GM19397 (cell line): ENCODE data around the gene TSNAXIP1.
A peak's percentile ranks its signal among the peaks of the same experiment; 100 is the strongest.
"Not testable (repeated sequence)": the region's sequence is repeated elsewhere in the genome, so short reads cannot be mapped to it uniquely, and the experiment has no call there.

ENCODE experiments used
- ATAC-seq: cut with Tn5 transposase; IDR thresholded peaks from one replicate; pipeline ENCODE4 v1.9.1; 2021; ENCODE audit warnings: mild to moderate bottlenecking, moderate library complexity; ENCODE audit not compliant: unreplicated experiment

Gene TSNAXIP1

DNA sequence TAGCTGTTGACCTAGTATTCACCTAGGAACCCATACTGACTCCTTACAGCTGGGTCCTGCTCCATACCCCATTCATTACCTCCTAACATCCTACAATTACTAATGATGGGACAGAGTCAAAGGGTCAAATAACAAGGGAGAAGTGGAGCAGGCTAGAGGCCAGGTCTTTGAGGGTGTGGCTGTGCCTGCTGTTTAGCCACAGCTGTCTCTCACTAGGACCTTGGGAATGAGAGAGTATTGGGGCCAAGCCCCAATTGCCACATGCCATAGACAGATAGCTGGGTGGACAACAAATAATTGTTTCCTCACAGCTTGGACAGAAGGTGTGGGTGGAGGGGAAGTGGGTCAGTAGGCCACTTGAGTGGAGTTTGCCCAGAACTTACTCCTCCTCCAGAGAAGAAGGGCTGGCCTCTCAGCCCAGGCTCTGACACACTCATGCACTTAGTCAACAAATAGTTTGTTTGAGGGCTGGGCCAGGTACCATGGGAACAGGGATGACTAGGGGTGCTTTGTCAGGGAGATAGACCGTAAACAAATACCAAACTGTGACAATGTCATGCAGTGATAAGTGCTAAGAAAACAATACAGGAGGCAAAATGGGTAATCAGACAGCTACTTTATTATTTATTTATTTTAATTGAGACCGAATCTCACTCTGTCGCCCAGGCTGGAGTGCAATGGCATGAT, 51.0 kb downstream of the TSNAXIP1 start:
- ATAC-seq = no peak

DNA sequence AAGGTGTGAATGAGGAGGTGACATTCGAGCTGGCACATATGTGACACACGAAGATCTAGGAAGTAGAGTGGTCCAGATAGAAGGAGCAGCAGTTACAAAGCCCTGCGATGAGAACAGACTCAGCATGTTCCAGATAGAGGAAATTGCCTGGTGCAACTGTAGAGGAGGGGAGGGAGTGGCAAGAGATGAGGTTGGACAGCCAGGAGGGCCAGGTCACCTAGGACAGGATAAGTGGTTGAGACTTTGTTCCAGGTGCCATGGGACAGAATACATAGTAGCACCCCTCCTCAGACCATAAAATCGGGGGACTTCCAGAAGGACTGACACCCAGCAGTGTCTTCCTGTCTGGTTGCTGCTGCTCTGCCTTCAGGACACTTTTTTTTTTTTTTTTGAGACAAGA, 51.8 kb downstream of the TSNAXIP1 start:
- ATAC-seq = no peak

DNA sequence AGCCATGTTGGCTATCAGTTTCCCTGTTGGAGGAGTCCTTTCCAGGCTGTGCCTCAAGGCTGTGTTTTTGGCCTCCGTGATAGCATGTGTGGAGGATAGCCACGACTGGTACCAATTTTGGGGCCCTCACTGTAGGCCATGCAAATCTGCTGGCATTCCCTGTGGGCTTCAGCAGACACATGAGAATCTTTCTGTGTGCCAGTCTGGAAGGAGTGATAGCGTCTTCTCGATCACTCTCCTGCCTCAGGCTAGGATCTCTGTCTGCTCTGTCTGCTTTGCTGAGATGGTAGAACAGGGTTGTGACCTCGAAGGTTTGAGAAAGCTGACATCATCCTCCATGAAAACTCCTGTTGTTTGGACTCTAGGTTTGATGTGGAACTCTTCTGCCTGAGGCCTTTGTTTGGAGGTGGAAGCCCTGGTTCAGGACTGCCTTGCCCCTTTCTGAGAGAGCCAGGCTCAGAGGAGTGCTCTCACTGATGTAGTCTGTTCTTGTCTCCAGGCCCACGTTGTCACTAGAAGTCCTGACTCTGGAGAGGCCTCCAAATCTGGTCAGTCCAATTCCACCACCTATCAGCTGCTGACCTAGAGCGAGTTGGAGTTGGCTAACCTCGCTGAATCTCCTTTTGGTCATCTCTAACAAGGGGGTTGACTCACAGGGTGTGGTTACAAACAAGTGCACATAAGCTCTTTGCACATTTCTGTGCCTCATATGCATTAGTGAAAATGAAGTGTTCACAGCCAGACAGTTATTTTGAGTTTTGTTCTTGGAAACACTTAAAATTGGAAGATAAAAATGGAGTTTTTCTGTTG, 54.1 kb downstream of the TSNAXIP1 start:
- ATAC-seq = no peak

DNA sequence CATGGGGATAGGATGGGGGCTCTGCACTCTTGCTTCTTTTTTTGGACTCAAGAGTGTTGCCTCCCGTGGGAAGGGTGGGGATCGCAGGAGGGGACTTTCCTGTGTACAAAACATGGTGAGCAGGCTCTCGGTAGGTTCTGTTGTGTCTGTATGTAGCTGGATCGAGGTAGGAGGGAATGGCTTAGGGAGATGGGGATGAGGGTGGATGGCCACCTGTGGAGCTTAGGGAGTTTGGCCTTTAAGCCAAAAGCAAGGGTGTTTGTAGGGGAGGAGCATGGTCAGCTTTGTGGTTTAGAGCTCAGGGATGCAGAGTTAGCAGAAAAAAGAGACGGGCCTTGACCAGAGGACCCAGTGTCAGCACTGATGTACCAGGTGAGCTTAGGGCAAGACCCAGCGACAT, 55.2 kb downstream of the TSNAXIP1 start:
- no peak for ATAC-seq

DNA sequence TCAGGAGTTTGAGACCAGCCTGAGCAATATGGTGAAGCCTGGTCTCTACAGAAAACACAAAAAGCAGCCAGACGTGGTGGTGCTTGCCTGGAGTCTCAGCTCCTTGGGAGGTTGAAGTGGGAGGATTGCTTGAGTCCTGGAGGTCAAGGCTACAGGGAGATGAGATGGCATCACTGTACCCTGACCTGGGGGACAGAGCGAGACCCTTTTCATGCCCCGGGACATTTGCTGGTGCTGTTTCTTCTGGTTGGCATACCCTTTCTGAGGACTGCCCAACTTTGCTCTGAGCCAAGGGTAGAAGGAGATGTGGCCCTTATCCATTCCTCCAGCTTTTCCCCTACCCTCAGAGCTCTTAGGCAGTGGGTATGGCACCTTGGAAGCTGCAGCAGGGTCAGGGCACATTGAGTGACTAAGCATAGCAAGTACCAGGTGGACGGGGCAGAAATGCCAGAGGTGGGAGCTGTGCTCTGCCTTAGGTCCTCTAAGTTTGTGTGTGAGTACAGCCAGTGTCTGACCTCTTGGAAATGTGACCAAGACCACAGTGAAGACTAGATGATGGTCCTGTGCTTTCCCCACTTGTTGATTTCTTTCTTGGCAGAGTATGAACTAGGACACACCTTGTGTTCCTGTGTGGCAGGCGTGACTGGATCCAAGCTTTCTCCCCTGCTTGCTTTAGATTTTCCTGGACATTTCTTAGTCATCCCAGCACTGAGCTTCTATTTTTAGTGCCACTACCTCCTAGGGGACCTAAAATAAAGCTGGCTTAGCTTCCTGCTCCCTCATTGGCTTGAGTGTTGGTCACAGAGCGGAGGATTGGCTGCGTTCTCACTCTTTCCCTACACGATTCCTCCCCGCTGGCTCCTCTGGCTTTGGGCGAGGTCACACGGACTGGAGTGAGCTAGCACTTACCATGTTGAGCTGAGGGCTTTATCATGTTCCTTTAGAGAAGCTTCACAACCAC, 56.2 kb downstream of the TSNAXIP1 start:
- ATAC-seq = no peak

DNA sequence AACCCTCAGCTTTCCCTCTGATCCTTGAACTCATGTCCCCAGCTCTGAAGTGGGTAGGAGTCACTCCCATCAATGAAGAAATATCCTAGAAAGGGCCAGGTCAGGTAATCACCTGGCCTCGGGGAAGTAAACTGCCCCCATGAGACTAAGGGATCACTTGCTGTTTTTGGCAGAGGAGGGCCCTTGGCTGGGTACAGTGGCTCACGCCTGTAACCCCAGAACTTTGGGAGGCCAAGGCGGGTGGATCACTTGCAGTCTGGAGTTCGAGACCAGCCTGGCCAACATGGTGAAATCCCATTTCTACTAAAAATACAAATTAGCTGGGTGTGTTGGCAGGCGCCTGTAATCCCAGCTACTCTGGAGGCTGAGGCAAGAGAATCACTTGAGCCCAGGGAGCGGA, 57.4 kb downstream of the TSNAXIP1 start:
- not testable (repeated sequence) for ATAC-seq

DNA sequence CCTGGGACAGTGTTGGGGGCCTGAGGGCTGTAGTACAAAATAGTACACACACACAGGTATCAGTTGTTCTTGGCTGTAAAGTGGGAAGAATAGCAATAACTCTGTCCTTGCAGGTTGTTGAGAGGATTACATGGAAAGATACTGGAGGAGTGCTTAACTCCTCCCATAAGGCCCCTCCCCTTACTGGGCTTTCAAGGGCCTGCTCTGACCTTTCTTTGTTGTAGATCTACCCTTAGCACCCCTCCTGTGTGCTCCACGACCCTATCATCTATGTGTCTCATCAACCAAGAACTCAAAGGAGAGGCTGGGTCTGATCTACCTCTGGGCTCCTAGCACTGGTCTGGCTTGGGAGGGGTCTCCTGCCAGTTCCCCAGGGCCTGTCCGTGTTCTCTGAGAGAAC, 57.9 kb downstream of the TSNAXIP1 start:
- ATAC-seq = no peak

DNA sequence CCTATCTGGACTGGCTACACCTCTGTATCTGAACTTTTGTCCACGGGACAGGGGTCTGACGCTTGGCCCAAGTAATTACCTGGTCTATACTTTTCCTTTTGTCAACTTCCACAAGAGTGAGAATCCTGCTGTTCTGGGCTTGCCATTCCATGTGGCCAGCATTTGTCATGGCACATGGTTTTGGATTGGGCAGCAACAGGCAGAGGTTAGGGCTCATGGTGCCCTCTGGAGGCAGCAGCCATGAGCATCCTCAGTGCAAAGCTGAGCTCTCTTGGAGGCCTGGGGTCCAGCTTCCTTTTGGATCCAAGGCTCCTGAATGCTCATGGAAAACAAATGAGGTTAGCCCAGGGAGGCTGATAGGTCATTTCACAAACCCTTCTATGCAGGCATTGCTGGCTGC, 58.6 kb downstream of the TSNAXIP1 start:
- no peak for ATAC-seq

DNA sequence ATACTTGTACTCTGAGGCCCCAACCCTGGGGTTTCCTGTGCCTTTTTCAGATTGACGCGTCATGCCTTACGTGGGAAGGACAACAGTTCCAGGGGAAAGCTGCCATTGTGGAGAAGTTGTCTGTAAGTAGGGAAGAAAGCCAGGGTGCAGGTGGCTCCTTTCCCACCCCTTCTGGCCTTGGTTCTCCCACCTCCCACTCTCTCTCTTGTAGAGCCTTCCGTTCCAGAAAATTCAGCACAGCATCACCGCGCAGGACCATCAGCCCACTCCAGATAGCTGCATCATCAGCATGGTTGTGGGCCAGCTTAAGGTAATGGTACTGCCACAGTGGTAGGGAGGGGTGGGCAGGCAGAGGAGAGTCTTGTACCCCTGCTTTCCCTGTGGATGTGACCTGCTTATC, 61.6 kb downstream of the TSNAXIP1 start:
- ATAC-seq = no peak

DNA sequence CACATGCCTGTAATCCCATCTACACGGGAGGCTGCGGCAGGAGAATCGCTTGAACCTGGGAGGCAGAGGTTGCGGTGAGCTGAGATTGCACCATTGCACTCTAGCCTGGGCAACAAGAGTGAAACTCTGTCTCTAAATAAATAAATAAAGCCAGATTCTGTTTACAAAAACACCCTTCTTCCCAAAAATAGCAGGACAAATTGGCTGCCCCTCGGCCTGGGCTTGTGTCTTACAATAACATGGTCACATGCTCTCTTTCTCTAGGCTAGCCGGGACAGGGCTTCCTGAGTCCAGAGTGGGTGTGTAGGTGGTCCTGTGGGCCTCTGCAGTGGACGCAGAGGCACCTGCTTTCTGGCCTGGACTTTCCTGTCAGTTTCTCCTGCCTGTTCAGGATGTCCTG, 63.0 kb downstream of the TSNAXIP1 start:
- ATAC-seq = no peak

DNA sequence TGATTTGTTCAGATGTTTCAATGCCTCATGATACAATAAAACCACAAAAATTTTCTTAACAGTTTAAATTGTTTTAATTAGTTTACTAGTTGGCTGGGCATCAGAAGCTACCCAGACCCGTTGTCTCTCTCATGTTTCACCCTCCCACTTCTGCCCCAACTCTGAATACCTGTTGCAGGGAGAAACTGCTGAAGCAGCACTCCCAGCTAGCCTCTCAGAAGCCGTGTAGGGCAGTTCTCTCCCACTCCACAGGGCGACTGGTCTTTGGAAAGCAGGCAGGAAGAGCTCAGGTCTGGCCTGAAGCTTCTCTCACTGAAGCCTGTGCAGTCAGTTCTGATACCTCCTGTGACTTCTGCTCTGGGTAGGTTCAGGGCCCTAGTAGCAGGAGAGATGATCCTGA, 64.6 kb downstream of the TSNAXIP1 start:
- ATAC-seq = no peak

DNA sequence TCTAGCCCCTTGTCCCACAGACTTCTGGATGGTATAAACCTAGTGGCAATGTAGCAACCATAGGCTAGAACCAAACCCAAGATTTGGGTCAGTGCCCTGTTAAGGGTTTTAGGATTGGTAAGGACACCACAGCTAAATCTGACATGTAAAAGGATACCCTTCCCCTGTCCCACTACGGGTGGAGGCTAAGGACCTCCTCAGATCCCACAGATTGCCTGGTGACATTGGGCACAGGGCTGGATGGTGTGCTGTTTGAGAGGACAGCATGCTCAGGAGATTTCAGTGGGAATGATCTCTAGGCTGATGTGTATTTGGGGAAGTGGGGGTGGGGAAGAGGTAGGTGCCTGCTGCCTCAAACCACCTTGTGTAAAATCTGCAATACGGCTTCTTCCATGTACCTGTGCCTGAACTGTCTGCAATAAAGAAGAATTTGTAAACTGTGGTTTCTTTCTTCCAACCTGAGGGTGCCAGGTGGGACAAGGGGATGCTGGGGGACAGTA, 65.5 kb downstream of the TSNAXIP1 start:
- ATAC-seq = no peak

DNA sequence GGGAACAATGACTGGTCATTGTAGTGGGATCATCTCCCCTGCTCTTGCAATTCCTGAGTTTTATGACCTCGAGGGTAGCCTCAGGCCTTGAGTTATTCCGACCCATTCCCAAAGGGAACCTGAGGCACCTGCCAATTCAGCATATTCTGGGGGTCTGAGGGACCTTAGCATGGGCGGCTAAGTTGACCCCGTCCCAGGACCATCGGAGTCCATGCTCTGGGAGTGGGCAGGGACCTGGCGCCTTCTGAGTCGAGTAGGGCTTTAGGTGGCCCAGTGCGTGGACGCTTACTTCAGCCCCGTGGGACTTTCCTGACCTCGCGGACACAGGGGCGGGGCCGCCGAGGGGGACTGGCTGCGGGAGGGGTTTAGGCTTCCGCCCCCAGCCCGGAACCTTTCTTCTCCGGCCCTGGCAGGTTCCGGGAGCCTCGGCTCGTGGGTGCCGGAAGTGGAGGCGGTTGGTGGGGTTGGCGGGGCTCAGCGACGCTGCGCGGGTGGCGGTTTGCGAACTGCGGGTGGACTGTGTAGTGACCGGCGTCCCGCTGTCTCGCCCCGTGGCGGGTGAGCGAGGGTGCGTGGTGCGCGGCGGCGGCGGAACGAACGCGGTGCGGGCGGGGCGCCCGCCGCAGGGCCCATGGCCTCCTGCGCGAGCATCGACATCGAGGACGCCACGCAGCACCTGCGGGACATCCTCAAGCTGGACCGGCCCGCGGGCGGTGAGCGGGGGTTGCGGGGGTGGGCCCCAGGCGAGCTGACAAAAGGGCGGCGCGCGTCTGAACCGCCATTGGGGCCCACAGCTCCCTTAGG, 66.1 kb downstream of the TSNAXIP1 start, which contains the start of gene EDC4:
Gene EDC4 (plus strand): TSS at position 422 of the 804 bp plus-strand sequence. CDS start 210 bp downstream, at position 632.
- ATAC-seq = peak; percentile 70

DNA sequence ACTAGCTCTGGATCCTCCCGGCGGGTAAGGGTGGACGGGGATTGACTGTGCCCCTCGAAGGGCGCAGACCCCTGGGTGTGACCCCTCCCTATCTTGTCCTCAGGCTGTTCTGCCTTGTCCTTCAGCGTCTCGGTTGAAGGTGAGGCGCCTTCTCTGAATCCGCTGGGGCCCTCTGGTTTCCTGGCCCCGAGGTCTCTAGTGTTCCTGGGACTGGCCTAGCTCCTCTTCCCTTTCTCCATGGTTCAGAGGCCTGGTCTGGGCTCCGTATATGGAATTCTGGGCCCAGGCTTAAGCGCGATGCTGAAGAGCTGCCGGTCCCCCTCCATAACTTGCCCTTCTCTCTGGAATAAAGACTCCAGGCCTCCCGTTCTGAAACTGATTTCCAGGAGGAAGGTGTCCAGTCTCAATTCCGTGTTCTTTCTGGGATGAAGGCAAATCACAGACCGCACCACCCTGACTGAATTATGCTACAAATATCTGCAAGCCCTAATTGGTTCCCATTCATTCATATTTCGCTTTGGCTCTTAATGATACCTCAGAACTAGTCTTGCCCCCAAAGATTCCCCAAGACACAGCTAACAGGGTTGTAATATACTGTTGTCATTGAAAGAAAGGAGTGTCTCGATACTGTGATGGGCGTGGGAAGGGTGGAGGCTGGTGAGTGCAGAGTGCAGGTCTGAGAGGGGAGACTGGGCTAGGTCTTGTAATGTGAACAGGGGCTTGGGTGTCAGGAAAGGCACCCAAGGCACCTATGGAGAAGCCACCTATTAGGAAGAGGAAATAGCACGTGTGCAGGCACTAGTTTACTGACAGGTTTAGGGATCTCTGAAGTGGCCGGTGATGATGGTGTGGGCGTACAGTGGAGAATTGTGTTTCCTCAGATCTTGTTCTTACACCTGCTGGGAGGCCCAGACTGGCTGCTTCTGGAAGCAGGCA, 67.0 kb downstream of the TSNAXIP1 start:
- ATAC-seq = peak; percentile 26

DNA sequence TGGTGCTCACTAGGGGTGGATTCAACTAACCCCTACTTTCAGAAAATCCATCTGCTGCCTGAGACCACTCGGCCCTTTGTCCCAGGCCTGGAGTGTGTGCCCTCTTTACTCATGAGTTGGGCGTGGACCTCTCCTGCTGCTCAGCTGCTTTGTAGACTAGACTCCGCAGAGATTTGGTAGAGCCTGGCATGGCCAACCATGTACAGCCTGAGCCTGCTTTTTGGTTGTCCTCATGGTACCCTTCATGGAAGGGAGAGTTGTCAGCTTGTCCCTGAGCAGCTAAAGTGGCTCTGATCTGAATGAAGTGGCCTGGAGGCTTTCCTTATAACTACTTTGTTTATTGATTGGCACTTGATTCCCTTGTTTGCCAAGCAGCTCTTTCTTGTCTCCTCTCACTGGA, 67.7 kb downstream of the TSNAXIP1 start:
- no peak for ATAC-seq

DNA sequence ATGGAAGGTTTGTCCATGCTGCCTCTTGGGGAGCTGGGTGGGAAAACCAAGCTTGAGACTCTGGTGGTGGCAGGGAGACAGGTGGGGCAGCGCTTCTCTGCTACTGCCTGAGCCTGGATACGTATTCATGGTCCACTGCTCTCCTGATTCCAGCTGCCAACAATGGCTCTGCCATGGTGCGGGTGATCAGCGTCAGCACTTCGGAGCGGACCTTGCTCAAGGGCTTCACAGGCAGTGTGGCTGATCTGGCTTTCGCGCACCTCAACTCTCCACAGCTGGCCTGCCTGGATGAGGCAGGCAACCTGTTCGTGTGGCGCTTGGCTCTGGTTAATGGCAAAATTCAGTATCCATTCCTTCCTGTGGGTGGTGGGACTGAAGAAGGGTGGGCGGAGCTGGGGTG, 70.4 kb downstream of the TSNAXIP1 start:
- no peak for ATAC-seq
